HG03280 (cell line): ENCODE results near the gene TMEM18.

Experiments
- ATAC-seq: cut with Tn5 transposase; IDR thresholded peaks from one replicate; pipeline ENCODE4 v1.9.1; 2021; ENCODE audit warnings: mild to moderate bottlenecking, moderate library complexity; ENCODE audit not compliant: unreplicated experiment

The TMEM18 gene

DNA sequence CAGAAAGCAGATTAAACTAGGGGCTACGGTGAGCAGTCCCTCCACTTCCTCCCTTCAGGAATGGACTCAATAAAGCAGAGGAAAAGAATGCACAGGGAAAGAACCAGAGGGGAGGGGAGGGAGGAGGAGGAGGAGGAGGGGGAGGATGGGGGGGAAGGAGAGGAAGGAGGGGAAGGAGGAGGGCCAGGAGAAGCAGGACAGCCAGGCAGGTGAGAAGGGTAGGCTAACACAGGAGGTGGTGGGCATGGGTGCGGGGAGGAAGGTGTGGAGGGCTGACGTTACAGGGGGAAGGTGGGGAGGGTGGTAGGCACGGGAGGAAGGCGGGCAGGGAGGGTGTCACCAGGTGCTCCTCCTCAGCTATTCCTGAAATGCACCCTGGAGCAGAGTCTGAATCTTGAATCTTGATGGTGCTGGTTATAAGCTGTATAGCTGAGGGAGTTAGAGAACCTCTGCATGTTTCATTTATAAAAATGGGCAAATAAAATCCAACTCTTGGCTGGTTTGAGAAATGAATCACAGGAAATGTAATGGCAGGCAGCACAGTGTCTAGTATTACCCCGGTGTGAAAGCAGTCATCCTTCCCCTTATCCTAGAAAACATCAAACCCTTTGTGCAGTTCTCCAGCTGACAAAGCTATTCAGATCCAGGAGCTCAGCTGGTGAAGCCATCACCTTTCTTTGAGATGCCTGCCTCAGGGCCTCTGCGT lies 3.4 kb downstream of the TMEM18 start:
- no peak for ATAC-seq

DNA sequence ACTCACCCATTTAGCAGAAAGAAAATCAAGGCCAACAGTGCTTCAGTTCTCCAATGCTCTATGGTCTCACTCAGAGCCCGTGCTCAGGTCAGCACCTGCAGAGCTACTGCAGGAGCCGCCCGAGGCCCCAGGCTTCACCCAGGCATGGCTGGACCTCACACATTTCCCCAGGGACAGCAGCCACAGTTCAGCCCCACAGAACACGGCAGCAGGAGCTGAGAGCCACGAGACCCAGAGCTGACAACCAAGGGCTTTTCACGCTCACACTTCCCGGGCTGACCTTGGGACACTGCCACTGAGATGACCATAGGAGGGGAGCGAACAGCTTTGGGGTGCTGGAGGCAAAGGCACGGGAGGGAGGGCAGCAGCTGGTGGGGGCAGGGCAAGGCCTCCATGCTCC lies 4.2 kb downstream of the TMEM18 start:
- ATAC-seq, result no peak

DNA sequence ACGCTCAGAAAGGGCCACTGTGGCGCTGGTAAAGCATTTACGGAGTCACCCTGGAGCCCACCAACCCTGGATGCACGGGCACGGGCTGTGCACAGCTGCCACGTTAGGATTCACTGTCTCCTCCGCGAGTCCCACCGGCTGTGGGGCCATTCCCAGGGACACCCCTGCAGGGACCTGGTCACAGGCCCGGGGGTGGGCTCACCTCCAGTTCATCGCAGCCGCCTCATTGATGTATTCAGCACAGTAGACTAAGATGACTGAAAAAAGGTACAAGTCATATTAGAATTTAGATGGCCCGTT lies 4.7 kb downstream of the TMEM18 start:
- no peak for ATAC-seq

DNA sequence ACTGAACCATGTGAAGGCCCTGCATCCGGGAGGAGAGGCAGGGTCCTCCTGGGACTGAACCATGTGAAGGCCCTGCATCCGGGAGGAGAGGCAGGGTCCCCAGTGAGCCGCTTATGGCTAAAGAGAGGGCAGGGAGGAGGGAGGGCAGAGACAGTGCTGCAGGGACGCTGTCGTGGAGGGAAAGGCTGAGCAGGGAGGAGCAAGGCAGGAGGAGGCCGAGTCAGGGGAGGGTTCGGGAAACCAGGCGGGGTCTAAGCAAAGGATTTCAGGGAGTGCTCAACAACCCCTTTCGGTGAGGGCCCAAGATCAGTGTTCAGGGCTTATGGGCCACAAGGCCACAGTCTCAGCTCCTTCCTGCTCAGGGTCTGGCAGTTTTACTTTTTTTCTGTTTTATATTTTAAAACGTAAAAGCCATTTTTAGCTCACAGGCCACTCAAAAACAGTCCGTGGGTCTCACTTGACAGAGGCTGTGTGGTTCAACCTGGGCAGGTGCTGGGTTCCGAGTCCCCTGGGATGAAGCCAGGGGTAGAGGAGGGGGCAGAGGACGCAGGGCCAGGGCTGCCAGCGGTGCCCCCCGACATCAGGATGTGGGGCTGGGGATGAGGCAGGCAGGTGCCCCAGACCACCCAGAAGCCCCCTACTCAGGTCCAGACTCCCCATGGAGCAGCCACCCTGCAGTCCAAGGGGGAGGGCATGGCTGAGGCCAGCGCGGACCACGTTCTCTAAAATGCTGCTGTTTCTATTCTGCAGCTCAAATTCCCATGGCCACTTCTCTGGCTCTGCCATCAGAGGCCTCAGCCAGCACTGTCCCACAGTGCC lies 5.2 kb downstream of the TMEM18 start:
- ATAC-seq, result no peak

DNA sequence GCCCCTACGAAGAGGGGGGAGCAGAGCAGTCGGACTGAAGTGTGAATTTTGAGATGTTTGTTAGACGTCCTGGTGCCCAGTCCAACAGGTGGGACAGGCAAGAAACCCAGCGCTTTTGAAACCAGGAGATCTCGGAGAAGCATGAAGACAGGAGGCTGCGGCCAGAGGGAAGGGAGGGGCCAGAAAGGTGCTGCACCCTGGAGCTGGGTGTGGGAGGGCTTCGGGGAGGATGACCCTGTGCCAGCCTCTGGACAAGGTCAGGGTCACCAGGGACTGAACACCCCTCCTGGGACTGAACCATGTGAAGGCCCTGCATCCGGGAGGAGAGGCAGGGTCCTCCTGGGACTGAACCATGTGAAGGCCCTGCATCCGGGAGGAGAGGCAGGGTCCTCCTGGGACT lies 6.1 kb downstream of the TMEM18 start:
- ATAC-seq, result no peak

DNA sequence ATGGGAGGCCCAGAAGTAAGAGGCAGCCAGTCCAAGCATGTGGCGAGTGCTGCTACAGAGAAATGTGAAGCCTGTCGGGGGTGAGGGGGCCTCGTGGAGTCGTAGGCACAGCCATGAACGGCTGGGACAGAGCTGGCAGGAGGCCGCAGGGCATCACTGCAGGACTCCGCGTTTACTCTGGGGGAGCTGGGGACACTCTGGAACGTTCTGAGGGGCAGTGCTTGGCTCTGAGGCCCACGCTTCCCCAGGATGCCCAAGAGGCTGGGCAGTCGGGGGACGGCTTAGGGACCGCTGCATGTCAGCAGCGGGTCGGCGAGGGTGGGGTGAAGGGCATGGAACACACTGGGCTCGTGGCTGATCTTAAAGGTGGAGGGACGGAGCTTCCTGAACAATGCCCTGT lies 6.6 kb downstream of the TMEM18 start:
- no peak for ATAC-seq

DNA sequence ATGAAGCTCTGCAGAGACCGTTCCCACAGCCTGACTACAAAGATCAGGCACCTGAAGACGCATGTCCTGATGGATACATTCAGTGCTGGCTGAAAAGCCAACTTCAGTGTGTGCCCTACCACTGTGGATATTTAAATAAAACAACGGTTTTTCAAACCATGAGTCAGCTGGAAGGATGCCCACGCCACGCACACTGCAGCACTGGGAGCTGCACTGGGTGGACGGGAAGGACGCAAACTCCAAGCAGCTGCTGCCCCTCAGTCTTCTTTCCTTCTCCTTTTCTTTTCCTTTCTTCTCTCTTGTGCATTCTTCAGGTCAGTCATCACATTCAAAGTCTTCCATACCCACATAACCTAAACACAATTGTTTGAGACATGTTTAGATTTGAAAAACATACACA lies 7.9 kb downstream of the TMEM18 start:
- ATAC-seq, result no peak

DNA sequence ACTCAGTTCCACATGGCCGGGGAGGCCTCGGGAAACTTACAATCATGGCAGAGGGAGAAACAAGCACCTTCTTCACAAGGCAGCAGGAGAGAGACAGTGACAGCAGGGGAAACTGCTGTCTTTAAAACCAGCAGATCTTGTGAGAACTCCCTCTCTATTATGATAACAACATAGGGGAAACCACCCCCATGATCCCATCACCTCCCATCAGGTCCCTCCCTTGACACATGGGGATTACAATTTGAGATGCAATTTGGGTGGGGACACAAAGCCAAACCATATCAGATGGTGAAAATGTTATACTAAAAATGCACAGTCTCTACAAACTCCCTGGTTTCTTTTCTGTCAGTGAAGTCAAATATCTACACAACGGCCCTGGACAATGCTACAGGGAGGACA lies 9.2 kb downstream of the TMEM18 start:
- no peak for ATAC-seq

DNA sequence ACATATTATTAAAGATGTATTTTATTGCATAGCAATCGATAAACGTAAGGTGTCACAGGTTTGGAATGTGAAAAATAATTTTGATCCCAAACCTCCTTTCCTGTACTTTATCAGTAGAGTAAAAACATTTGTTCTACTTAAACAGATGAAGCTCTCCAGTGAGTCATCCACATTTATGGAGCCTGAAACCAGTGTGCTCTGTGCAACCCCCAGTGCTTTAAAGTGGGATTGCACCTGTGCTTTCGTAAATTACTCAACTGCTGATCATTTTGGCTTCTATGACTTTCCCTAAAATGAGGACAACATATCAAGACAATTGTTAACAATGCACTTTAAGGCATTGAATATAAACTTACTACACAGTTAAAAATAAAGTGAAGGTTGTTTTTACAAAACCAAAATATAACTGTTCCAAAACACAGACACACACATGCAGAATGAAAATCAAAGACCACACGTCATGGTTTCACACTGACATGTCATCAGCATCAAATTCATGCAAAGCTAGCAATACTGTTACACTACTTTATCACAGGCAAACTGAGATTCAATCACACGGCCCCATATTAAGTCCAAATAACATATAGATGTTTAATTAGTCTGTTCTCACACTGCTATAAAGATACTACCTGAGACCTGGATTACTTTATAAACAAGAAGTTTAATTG lies 9.7 kb downstream of the TMEM18 start:
- no peak for ATAC-seq

DNA sequence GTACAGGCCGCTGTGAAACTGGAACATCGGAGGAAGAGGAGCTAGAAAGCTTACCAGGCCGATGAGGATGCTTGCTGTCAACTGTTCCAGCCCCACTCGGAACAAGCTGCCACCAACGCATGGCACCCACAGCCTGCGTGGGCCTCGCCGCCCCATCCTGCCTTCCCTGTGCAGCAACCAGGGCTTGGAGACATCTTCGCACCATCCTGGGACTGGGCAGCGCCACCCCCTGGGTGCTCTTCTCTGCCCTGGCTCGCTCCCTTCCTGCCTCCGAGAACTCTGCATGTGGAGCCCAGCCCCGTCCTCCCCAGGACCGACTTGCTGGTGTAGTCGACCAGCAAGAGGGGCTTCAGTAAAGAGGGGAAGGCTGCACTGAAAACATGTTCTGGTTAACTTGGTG lies 10.8 kb downstream of the TMEM18 start:
- ATAC-seq, result no peak

DNA sequence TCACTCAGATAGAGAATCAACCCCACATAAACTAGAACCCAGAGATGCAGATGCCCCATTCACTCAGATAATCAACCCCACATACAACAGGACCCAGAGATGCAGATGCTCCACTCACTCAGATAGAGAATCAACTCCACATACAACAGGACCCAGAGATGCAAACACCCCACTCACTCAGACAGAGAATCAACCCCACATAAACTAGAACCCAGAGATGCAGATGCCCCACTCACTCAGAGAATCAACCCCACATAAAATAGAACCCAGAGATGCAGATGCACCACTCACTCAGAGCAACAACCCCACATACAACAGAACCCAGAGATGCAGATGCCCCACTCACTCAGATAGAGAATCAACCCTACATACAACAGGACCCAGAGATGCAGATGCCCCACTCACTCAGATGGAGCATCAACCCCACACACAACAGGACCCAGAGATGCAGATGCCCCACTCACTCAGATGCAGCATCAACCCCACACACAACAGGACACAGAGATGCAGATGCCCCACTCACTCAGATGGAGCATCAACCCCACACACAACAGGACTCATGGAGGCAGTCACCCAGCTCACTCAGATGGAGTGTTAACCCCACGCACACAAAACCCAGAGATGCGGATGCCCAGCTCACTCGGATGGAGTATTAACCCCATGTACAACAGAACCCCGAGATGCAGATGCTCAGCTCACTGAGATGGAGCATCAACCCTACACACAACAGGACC lies 11.7 kb downstream of the TMEM18 start:
- ATAC-seq, result no peak

DNA sequence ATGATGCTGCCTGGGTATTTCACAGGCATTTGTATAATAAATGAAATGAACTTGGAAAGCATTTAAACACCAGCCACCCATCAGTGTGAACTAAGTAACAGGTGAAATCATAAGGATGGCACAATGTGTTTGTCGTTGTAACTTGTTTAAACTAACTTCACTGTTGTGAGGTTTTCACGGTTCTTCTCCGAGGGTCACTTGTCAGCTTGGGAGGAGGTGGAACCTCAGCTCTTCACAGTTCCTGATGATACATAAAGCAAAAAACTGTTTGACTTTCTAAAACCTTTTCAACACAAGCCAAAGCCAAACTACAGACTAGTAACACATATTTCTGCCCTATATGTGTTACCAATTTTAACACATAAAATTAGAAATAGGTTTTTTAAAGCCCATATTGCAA lies 13.1 kb downstream of the TMEM18 start:
- ATAC-seq, result no peak

DNA sequence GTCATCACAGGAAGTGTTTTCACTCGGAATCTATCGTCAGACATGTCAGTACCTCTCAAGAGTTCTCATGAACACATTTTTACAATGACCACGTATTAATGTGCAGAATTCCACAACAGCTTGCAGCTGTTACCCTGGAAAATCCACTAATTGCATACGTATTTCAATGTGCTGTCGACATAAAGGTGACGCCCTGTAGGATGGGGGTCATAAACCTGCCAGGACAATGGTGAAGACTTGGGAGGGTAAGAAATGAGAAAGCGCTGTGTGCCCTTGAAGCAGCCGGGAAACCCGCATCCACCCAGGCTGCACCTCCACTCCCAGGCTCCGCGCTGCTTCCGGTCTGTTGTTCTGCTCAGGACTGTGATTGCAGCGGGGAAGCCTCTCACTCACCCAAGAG lies 14.0 kb downstream of the TMEM18 start:
- no peak for ATAC-seq

DNA sequence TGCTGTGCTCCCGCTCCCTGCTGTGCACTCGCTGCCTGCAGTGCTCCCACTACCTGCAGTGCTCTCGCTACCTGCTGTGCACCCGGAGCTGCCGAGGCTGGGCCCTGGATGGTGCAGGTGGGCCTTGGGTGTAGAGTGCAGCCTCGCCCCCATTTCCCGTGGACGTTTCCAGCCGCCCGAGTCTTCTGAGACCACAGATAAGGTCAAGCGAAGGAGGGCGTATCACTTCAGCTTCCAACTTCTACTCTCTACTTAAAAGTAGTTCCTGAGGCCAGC lies 15.9 kb downstream of the TMEM18 start:
- ATAC-seq, result no peak

DNA sequence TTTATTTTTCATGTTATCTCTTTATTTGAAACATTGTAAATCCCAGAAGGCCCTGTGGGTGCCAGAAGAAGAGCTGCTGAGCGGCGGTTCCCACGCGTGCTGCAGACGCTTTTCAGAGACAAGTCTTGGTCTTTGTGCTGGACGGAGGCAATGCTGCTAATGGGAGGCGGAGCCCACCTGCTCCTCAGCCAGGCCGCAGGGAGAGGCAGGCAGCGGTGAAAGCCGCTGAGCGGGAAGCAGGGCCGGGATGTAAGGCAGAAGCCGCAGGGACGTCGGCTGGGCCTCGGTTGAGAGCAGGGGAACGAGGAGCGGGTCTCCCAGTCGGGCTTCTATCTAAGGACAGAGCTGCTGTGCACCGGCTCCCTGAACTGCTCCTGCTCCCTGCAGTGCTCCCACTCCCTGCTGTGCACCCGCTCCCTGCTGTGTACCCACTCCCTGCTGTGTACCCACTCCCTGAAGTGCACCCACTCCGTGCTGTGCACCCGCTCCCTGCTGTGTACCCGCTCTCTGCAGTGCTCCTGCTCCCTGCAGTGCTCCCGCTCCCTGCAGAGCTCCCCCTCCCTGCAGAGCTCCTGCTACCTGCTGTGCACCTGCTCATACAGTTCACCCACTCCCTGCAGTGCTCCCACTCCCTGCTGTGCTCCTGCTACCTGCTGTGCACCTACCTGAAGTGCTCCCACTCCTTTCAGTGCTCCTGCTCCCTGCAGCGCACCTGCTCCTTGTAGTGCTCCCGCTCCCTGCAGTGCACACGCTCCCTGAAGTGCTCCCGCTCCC lies 16.4 kb downstream of the TMEM18 start:
- ATAC-seq, result no peak

DNA sequence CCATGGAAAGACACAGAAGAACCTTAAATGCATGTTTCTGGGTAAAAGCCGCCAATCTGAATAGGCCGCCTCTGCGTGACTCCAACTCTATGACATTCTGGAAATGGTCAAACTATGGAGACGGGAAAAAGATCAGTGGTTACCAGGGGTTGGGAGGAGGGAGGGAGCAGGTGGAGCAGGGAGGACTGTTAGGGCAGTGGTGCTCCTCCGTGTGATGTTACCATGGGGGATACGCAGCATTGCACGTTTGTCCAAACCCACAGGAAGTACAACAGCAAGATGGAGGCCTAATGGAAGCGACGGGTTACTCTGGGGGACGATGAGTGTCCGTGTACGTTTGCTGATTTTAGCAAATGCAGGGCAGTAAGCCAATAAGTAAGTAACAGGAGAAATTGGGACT lies 17.2 kb downstream of the TMEM18 start:
- no peak for ATAC-seq

DNA sequence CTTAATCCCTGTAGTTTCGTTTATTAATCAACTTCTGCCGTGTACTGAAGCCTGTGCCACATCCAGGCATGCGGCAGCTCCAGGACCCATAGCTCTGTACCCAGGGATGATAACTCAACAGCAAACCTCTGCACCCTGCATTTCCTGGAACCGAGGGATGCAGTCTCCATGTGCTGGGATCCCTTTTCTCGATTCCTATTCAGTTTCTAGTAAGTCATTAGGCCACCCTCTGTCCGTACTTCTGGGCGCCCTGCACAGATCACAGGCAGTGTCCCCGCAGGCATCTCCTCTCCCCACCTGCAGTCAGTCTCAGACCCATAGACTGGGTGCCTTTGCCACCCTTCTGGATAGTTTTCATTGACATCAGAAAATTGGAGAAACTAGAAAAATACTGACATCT lies 18.8 kb downstream of the TMEM18 start:
- no peak for ATAC-seq

DNA sequence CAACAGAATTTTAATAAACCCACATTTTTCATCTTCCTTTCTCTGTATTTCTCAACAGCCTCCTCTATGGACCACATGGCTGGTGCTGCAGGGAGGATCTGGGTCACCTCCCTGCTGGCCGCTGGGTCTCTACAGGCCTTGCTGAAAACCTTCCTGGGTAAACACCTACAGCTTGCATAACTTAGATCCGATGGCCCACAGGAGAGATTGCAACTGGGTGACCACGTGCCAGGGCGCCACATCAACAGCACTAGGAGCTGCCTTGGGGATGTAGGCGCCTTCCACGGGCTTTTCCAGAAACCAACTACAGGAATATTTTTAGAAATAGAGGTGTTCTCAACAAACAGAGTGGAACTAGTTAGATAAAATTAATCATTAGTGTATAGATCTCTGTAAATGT lies 19.4 kb downstream of the TMEM18 start:
- no peak for ATAC-seq

DNA sequence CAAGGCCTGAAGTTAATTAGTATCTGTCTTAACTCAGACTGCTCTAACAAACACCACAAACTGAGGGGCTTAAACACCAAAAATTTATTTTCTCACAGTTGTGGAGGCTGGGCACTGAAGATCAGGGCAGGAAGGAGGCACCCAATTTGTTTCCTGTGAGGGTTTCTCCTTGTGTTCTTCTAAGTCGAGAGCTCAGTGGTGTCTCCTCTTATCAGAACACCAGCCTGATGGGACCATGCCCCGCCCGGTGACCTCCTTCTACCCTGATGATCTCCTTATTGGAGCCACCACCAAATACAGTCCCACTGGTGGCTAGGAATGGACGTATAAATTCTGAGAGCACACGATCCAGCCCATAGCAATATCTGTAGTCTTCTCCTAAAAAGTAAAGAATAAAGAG lies 20.5 kb downstream of the TMEM18 start:
- no peak for ATAC-seq

DNA sequence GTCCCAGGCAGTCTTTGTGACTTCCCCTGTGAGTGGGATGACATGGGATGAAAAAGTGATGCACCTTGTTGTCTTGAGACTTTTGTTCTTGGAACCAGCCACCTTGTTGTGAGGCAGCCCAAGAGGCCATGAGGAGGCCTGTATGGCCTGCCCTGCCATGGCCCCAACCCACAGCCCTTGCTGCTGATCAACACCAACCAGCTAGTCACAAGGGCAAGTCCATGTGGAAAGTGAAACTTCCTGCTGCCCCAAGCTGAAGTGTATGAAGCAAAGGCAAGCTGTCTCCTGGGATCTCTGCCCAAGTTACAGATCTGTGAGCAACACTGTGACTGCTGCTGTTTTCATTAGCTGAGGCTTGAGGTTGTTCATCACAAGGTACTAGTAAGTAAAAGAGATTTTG lies 21.6 kb downstream of the TMEM18 start:
- ATAC-seq, result no peak

DNA sequence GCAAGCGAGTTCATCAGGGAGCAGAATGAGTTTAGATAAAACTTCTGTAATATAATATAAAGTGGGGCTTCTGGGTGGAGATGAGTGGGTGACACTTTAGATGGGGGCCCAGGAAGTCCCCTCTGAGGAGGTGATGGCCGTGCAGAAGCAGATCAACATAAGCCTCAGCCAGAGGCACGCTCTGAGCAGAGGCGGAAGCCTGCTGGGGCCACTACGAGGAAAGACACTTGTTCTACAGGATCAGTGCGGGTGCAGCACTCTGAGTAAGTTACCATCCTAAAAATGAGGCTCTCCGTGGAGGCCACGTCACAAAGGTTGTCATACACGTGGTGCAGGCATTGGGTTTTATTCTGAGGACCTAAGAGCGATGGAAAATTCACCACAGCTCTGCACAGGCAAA lies 22.3 kb downstream of the TMEM18 start:
- no peak for ATAC-seq
